D721Med (cell line): ENCODE results near the gene NDUFV1.
A peak's percentile ranks its signal among the peaks of the same experiment; 100 is the strongest.

Experiments
- DNase-seq: peaks from one replicate; pipeline ENCODE4 v3.0.0; 2011; ENCODE audit warnings: low spot score; ENCODE audit not compliant: insufficient read length
- FAIRE-seq: peaks from 2 replicates; lab custom pipeline; 2011; peaks lifted over from hg19 to GRCh38; lab: Jason Lieb, UNC
- CTCF ChIP-seq: IDR thresholded peaks from 2 replicates; pipeline ENCODE4 v1.5.1; 2012; ENCODE audit warnings: mild to moderate bottlenecking, control low read depth; ENCODE audit not compliant: insufficient read depth; ENCODE audit errors: missing control alignments

The NDUFV1 gene

GRCh38 chr11:67644472-67645418 is 38.0 kb downstream of the NDUFV1 start:
- no peak for FAIRE-seq
- TF ChIP-seq CTCF = no peak

GRCh38 chr11:67645521-67646461 is 39.1 kb downstream of the NDUFV1 start:
- DNase-seq (no peak), FAIRE-seq (no peak)
- no peak for TF ChIP-seq CTCF

More at GRCh38 chr11:67644472-67645418, 38.0 kb downstream of the NDUFV1 start:
- DNase-seq = no peak

- DNase-seq (no peak), FAIRE-seq (no peak)
- no peak for TF ChIP-seq CTCF
These were observed 40.0 kb downstream of the NDUFV1 start for GRCh38 chr11:67646535-67647336.

GRCh38 chr11:67647471-67647870 is 40.7 kb downstream of the NDUFV1 start:
- DNase-seq (no peak), FAIRE-seq (no peak)
- no peak for TF ChIP-seq CTCF

GRCh38 chr11:67648140-67648795 is 41.5 kb downstream of the NDUFV1 start:
- TF ChIP-seq CTCF = peak; percentile 47
- no peak for DNase-seq
- no peak for FAIRE-seq
